Activated CD4-positive, alpha-beta memory T cell treated with anti-CD3 and anti-CD28 coated beads for 36 hours (primary cell): ENCODE measurements around the gene RCOR1. TPM values are rescaled to one million over a fixed set of nuclear protein-coding genes. Genes with fewer than 3 reads are reported as not detected.

ENCODE experiments used
- CTCF ChIA-PET: fragments of 350-600 bp; sonication (Branson Sonifier 250); formaldehyde crosslinking; loops from one replicate; lab custom pipeline; 2021; ENCODE audit warnings: antibody characterized with exemption, inconsistent platforms; lab: Charles Lee
- POLR2A ChIA-PET: fragments of 350-600 bp; sonication (Branson Sonifier 250); formaldehyde crosslinking; loops from one replicate; lab custom pipeline; 2021; ENCODE audit warnings: antibody characterized with exemption; lab: Charles Lee
- DNase-seq: peaks from one replicate; pipeline ENCODE4 v3.0.0-alpha.2; 2020
- H3K27ac Mint-ChIP-seq: one replicate; pipeline ENCODE4 v1.8.0; 2021; ENCODE audit warnings: mixed read lengths
- H3K27me3 Mint-ChIP-seq: one replicate; pipeline ENCODE4 v1.8.0; 2021; ENCODE audit warnings: mixed read lengths
- H3K36me3 Mint-ChIP-seq: one replicate; pipeline ENCODE4 v1.8.0; 2021; ENCODE audit warnings: mixed read lengths
- H3K4me1 Mint-ChIP-seq: one replicate; pipeline ENCODE4 v1.8.0; 2021; ENCODE audit warnings: low read depth, mixed read lengths
- H3K4me3 Mint-ChIP-seq: one replicate; pipeline ENCODE4 v1.8.0; 2021; ENCODE audit warnings: mild to moderate bottlenecking, mixed read lengths
- H3K9me3 Mint-ChIP-seq: one replicate; pipeline ENCODE4 v1.8.0; 2021; ENCODE audit warnings: mixed read lengths
- intact Hi-C: fragments of 100-400 bp; cut with micrococcal nuclease; formaldehyde crosslinking; loops from one replicate; pipeline ENCODE4 v1.15.1; 2023
- total RNA-seq, 2 experiments: library from RNA; stranded (reverse); gene quantifications; one replicate each; pipeline ENCODE4 v1.2.3, GENCODE V29; 2021

The RCOR1 gene
- total RNA-seq, 2 experiments from 2014 or later: 14.1 to 14.3 TPM

DNA sequence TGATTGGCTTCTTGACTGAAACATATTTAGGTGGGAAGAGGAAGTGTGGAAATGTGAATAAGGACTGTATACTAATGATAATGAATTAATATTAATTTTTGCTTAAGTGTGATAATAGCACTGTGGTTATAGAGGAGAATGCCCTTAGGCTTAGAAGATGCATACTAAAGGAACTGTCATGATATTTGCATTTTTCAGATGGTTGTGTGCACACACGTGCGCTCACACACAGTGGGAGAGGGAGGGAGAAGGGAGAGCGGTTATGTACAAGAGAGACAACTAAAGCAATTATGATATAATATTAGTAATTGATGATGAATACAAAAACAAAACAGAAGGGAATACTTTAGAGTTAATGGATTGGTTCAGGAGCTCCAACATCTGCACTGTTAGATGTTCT is 54.2 kb downstream of the RCOR1 start:
- ChIA-PET CTCF (interaction anchor here (0.8 to 1.0 kb wide), 2 partner anchors 49 to 458 kb away, joined by 3 to 5 read pairs; no protein-coding TSS in a partner anchor), POLR2A (interaction anchor here (1.5 kb wide), 1 partner anchor 12 kb away, joined by 7 read pairs; no protein-coding TSS in a partner anchor)
- H3K27me3 Mint-ChIP-seq: no peaks in the 10 kb centered on the region
- intact Hi-C loops: no loop called here
- H3K36me3 Mint-ChIP-seq: no peaks in the 10 kb centered on the region
- no peak overlapping the region for H3K4me3 Mint-ChIP-seq
- no peaks in the 10 kb centered on the region for H3K9me3 Mint-ChIP-seq
- H3K27ac Mint-ChIP-seq: no peak overlapping the region
- H3K4me1 Mint-ChIP-seq: peaks cover 44% of the 10 kb centered on the region
- no peak for DNase-seq

DNA sequence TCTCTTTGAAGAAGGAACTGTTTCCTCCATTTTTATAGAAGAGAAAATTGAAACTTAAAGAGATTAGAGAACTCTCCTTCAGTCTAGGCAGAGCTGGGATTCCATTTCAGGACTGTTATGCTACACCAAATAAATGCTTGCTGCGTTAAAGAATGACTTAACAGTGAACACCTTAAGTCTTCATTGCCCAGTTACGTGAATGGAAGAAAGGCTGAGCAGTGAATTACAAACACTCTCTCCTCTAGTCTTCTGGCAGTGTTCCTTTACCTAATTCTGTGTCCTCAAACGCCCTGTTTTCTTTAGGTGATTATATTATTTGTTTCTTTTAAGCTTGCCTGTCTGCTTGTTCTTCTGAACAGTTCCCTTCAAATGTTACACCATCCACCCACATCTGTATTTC is 59.7 kb downstream of the RCOR1 start:
- H3K36me3 Mint-ChIP-seq: peaks cover 5% of the 10 kb centered on the region
- no peak for DNase-seq
- CTCF ChIA-PET: interaction anchor here (1.3 to 4.3 kb wide), 2 partner anchors 43 to 58 kb away, joined by 5 to 19 read pairs; no protein-coding TSS in a partner anchor
- no peaks in the 10 kb centered on the region for H3K27me3 Mint-ChIP-seq
- H3K4me3 Mint-ChIP-seq: no peak overlapping the region
- no peak overlapping the region for H3K27ac Mint-ChIP-seq
- POLR2A ChIA-PET: no interaction called here
- peaks cover 20% of the 10 kb centered on the region for H3K4me1 Mint-ChIP-seq
- intact Hi-C loops: no loop called here
- H3K9me3 Mint-ChIP-seq: peaks cover 5% of the 10 kb centered on the region

DNA sequence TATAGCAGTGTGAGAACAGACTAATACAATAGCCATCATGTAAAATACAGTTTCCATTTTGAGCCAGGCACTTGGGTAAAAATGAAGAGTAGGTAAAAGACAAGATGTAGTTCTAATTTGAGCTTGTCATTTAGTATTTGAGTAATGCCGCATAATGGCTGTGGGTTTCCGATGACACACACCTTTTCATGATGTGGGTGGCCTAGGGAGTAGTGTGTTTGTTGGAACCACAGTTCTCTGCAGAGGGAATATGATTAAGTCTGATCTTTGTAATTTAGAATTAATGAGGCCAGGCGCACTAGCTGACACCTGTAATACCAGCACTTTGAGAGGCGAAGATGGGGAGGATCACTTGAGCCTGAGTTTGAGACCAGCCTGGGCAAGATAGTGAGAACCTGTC is 61.8 kb downstream of the RCOR1 start:
- Mint-ChIP-seq H3K9me3 (peaks cover 5% of the 10 kb centered on the region), H3K27ac (peak overlapping the region; percentile 2), H3K36me3 (peaks cover 5% of the 10 kb centered on the region), H3K4me3 (no peak overlapping the region), H3K27me3 (no peaks in the 10 kb centered on the region), H3K4me1 (peaks cover 20% of the 10 kb centered on the region)
- DNase-seq: peak; percentile 66
- intact Hi-C loops: loop anchor here (2.0 kb wide), 1 partner anchor 59 kb away; no protein-coding TSS in a partner anchor
- ChIA-PET CTCF (interaction anchor here (0.6 to 4.3 kb wide), 3 partner anchors 27 to 130 kb away, joined by 3 to 19 read pairs (median 4); no protein-coding TSS in a partner anchor), POLR2A (interaction anchor here (0.6 to 1.2 kb wide), 2 partner anchors 20 to 46 kb away, joined by 3 to 4 read pairs; no protein-coding TSS in a partner anchor)

DNA sequence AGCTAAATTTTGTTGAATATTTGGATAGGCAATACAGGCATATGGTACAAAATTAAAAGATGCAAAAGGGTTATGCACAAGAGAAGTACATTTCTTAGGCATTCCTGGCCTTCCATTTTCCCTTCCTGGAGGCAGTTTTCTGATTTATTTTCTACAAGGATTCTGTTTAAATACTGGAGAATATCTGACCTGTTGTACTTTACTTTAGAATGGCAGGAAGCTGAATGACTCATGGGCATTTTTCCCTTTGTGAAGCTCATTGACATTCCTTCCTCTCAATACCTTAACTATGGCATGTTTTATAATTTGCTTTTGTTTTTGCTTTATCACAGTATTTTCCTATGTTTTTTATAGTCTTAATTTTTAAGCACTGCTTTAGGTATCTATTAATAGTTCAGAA is 62.7 kb downstream of the RCOR1 start:
- H3K27ac Mint-ChIP-seq: no peak overlapping the region
- H3K4me1 Mint-ChIP-seq: peaks cover 20% of the 10 kb centered on the region
- H3K36me3 Mint-ChIP-seq: peaks cover 5% of the 10 kb centered on the region
- ChIA-PET CTCF (interaction anchor here (1.5 to 4.3 kb wide), 3 partner anchors 39 to 131 kb away, joined by 4 to 19 read pairs (median 12); no protein-coding TSS in a partner anchor), POLR2A (interaction anchor here (1.2 kb wide), 1 partner anchor 47 kb away, joined by 4 read pairs; no protein-coding TSS in a partner anchor)
- no peak for DNase-seq
- H3K4me3 Mint-ChIP-seq: no peak overlapping the region
- H3K27me3 Mint-ChIP-seq: no peaks in the 10 kb centered on the region
- peaks cover 5% of the 10 kb centered on the region for H3K9me3 Mint-ChIP-seq
- intact Hi-C loops: loop anchor here (2.0 kb wide), 1 partner anchor 60 kb away; no protein-coding TSS in a partner anchor

DNA sequence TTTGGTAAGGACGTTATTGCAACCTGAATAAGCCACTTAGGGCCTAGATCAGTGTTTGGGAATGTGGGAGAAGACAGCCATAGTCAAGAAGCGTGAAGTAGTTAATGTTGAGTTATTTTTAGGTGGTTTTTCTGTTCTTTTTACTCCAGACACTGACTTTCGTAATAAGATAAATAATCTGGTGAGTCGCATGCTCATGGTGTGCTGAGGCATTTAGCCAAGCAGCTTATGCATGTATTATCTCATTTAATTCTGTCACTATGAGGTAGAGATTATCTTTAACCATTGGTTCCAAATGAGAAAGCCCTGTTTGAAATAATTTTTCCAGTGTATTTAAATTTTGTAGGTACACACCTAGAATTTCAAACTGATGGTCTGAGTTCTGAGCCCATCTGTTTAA is 67.3 kb downstream of the RCOR1 start:
- Mint-ChIP-seq H3K4me3 (no peak overlapping the region), H3K27ac (no peak overlapping the region), H3K9me3 (no peaks in the 10 kb centered on the region), H3K36me3 (no peaks in the 10 kb centered on the region), H3K4me1 (peaks cover 16% of the 10 kb centered on the region), H3K27me3 (no peaks in the 10 kb centered on the region)
- DNase-seq: no peak
- intact Hi-C loops: no loop called here
- ChIA-PET CTCF (interaction anchor here (0.6 kb wide), 1 partner anchor 34 kb away, joined by 3 read pairs; no protein-coding TSS in a partner anchor), POLR2A (no interaction called here)

DNA sequence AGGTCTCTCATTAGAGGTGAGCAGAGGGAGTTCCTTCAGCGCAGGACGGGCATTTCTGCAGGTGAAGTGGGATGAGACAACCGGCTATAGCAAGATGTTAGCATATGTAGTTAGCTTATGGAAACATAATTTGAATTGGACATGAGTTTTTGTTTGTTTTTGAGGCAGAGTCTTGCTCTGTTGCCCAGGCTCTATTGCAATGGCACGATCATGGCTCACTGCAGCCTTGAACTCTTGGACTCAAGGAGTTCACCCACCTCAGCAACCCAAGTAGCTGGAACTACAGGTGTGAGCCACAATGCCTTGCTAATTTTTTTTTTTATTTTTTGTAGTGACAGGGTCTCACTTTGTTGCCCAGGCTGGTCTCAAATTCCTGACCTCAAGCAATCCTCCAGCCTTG is 69.2 kb downstream of the RCOR1 start:
- Mint-ChIP-seq H3K27me3 (no peaks in the 10 kb centered on the region), H3K4me3 (no peak overlapping the region), H3K36me3 (no peaks in the 10 kb centered on the region), H3K27ac (no peak overlapping the region), H3K4me1 (peaks cover 10% of the 10 kb centered on the region), H3K9me3 (no peaks in the 10 kb centered on the region)
- no peak for DNase-seq
- CTCF ChIA-PET: no interaction called here
- POLR2A ChIA-PET: interaction anchor here (0.7 kb wide), 1 partner anchor 998 kb away, joined by 3 read pairs; no protein-coding TSS in a partner anchor
- intact Hi-C loops: no loop called here

DNA sequence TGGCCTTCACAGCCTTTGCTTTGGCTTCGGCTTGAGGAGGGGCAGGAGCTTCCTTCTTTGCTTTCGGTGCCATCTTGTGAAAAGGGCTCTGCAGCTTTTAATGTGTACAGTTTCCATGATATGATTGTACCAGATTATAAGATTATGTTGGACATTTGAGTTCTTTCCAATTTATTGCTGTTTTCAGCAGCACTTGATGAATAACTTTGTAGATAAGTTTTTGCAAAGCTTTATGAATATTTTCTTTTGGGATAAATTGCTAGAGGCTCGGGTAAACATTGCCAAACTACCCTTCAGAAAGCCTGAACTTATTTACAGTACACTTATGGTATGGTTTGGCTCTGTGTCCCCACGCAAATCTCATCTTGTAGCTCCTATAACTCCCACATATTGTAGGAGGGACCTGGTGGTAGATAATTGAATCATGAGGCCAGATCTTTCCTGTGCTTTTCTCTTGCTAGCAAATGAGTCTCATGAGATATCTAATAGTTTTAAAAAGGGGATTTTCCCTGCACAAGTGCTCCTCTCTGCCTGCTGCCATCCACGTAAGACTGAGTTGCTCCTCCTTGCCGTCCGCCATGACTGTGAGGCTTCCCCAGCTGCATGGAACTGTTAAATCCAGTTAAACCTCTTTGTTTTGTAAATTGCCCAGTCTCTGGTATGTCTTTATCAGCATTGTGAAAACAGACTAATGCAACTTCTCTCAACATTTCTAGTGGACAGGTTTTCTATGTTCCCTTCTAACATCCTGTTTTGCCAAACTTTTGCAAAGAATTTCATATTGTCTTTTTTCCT is 70.4 kb downstream of the RCOR1 start:
- no peaks in the 10 kb centered on the region for H3K27me3 Mint-ChIP-seq
- H3K4me1 Mint-ChIP-seq: peaks cover 13% of the 10 kb centered on the region
- no peak overlapping the region for H3K4me3 Mint-ChIP-seq
- no peak overlapping the region for H3K27ac Mint-ChIP-seq
- no peaks in the 10 kb centered on the region for H3K9me3 Mint-ChIP-seq
- intact Hi-C loops: no loop called here
- no peaks in the 10 kb centered on the region for H3K36me3 Mint-ChIP-seq
- ChIA-PET CTCF (interaction anchor here (0.7 to 1.0 kb wide), 2 partner anchors 10 to 442 kb away, joined by 3 to 4 read pairs; no protein-coding TSS in a partner anchor), POLR2A (interaction anchor here (0.6 kb wide), 1 partner anchor 40 kb away, joined by 3 read pairs; no protein-coding TSS in a partner anchor)
- no peak for DNase-seq

DNA sequence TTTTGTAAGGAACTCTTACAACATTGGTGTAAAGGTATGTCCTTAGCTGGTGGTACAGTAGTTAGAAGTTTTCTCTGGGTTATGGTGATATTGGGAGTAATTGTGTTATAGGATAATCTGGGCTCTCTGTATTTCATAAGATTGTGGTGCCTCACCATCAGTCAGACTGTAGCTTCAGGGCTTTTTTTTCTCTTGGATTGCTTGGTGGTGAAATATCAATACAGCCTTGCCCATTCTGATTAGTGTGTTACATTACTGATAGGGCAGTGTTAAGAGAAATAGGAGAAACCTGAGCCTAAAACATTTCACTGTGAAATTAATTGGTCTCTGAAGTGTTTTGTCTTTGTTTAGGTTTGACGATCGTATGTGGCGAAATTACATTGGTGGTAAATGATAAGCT is 71.0 kb downstream of the RCOR1 start:
- Mint-ChIP-seq H3K27me3 (no peaks in the 10 kb centered on the region), H3K4me3 (no peak overlapping the region), H3K27ac (no peak overlapping the region), H3K4me1 (peaks cover 13% of the 10 kb centered on the region), H3K36me3 (no peaks in the 10 kb centered on the region), H3K9me3 (no peaks in the 10 kb centered on the region)
- intact Hi-C loops: no loop called here
- ChIA-PET POLR2A (no interaction called here), CTCF (interaction anchor here (0.7 to 1.1 kb wide), 3 partner anchors 10 to 441 kb away, joined by 3 to 4 read pairs (median 3); no protein-coding TSS in a partner anchor)
- no peak for DNase-seq

DNA sequence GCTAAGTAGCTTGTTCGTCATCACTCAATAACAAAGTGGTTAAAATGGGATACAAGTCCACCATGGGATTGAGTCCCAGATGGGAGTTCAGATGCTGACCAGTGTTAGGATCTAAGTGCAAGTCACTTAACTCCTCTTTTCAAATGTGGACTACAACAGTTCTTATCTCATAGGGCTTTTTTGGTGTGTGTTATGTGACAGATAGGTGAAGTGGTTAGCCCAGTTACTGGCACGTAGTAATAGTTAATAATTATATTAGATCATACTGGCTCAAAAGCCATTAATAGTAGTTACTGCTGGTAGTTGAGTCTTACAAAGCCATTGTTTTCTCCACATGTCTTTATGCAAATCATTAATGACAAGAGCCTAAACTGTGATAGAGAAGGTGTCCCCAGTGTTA is 73.2 kb downstream of the RCOR1 start:
- intact Hi-C loops: no loop called here
- H3K4me3 Mint-ChIP-seq: no peak overlapping the region
- H3K36me3 Mint-ChIP-seq: no peaks in the 10 kb centered on the region
- H3K27ac Mint-ChIP-seq: no peak overlapping the region
- ChIA-PET POLR2A (no interaction called here), CTCF (interaction anchor here (1.0 kb wide), 1 partner anchor 29 kb away, joined by 4 read pairs; no protein-coding TSS in a partner anchor)
- no peaks in the 10 kb centered on the region for H3K9me3 Mint-ChIP-seq
- no peaks in the 10 kb centered on the region for H3K27me3 Mint-ChIP-seq
- H3K4me1 Mint-ChIP-seq: peaks cover 11% of the 10 kb centered on the region
- DNase-seq: no peak

DNA sequence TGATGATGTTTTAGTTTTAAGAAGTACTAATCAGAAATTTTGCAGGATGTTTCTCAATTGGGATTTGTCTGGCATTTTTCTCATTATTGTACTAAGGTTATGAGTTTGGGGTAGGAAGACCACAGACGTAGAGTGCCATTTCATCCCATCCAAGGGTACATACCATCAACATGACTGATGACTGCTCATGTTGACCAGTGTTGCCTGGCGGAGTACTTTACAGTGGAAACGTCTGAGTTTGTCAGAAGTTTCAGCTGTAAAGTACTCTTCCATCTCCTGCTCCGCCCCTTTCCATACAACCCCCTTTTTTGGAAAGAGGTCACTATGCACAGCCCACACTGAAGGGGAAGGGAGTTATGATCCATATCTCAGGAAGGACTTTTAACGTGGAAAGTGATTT is 74.2 kb downstream of the RCOR1 start:
- Mint-ChIP-seq H3K4me1 (peaks cover 11% of the 10 kb centered on the region), H3K27ac (no peak overlapping the region), H3K9me3 (no peaks in the 10 kb centered on the region), H3K36me3 (no peaks in the 10 kb centered on the region), H3K4me3 (no peak overlapping the region), H3K27me3 (no peaks in the 10 kb centered on the region)
- intact Hi-C loops: no loop called here
- ChIA-PET CTCF (no interaction called here), POLR2A (no interaction called here)
- DNase-seq: no peak

DNA sequence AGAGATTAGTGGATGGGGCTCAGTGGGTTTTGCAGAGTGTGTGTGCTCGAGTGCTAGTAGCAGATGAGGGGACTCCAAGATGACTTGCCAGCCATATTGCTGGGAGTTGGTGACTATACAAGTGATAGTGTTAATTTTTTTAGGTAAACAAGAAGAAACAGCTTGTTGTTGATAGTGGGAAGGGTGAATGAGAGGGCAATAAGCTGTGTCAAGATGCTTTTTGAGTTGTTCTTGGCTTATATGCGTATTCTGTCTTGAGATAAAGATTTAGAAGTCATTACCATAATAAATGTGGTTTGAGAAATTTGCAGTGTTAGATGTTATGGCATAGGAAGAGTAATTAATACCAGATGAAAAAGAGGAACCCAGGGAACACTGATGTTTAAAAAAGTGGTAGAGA is 75.3 kb downstream of the RCOR1 start:
- peaks cover 4% of the 10 kb centered on the region for H3K9me3 Mint-ChIP-seq
- H3K27ac Mint-ChIP-seq: no peak overlapping the region
- DNase-seq: no peak
- ChIA-PET CTCF (no interaction called here), POLR2A (no interaction called here)
- H3K36me3 Mint-ChIP-seq: peaks cover 4% of the 10 kb centered on the region
- peaks cover 10% of the 10 kb centered on the region for H3K4me1 Mint-ChIP-seq
- no peak overlapping the region for H3K4me3 Mint-ChIP-seq
- no peaks in the 10 kb centered on the region for H3K27me3 Mint-ChIP-seq
- intact Hi-C loops: no loop called here

DNA sequence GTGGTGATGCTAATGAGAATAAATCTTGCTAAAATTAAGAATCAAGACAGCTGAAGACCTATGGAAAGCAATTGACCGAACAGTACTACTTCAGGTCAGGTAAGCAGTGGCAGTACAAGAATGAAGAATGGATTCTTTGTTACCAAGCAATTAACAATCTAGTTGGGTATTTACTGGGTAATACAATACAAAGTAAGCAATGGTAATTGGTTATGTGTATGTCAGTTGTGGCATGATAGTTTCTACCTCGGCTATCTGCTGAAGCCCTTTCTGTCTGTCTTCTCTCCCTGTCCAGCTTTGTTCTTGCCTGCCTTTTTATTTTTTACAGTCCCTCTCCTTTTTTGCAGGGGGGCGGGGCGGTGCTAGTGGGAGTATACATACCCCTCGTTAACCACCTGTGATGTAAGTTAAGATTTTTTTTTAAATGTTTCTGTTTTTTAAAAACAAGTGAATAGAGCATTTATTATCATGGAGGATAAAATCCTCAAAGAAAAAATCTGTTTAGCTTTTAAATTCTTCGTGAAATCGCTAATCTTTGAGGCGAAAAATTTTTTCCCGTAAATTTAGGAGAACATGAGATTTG is 75.9 kb downstream of the RCOR1 start:
- H3K27me3 Mint-ChIP-seq: no peaks in the 10 kb centered on the region
- POLR2A ChIA-PET: no interaction called here
- H3K4me1 Mint-ChIP-seq: peaks cover 6% of the 10 kb centered on the region
- H3K36me3 Mint-ChIP-seq: peaks cover 4% of the 10 kb centered on the region
- H3K4me3 Mint-ChIP-seq: no peak overlapping the region
- CTCF ChIA-PET: interaction anchor here (0.8 kb wide), 1 partner anchor 348 kb away, joined by 3 read pairs; no protein-coding TSS in a partner anchor
- no peak overlapping the region for H3K27ac Mint-ChIP-seq
- peaks cover 5% of the 10 kb centered on the region for H3K9me3 Mint-ChIP-seq
- intact Hi-C loops: no loop called here
- DNase-seq: no peak
